B cell (primary cell): ENCODE data around the gene WWC1.

ENCODE experiments used
- CTCF ChIP-seq: fragments of 200-600 bp; IDR thresholded peaks from one replicate; pipeline ENCODE4 v1.8.0; 2022; ENCODE audit warnings: antibody characterized with exemption, mild to moderate bottlenecking
- EZH2 ChIP-seq: IDR thresholded peaks from 2 replicates; pipeline ENCODE4 v1.6.1; 2012; ENCODE audit warnings: borderline replicate concordance, low read depth, mild to moderate bottlenecking, moderate library complexity, low read length; ENCODE audit not compliant: insufficient read depth, poor library complexity, severe bottlenecking

DNA sequence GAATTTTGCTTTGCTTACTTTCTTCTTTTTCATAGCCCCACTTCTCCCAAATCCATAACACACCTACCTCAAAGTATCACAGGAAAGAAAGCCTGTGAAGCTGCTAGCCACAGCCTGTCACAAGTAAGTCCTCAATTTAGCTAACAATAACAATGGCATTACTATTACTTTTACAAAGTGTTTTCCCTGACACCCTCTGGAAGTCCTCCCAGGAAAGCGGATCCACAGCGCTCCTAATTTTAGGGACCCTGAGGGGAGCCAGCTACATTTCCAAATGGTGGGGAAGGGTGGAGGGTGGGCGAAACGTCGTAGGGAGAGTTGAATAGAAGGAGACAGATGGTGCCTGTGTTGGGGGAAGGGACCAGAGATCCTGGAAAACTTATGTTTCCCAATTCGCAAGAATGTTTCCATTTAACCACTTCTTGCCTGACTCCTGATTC, 523 bp upstream of the WWC1 start:
- TF ChIP-seq CTCF (no peak), EZH2 (no peak)
